Tibial nerve (tissue), 4 donors: ENCODE data around the gene NHLRC2. TPM values are rescaled to one million over a fixed set of nuclear protein-coding genes. Genes with fewer than 3 reads are reported as not detected.

Experiments used
- DNase-seq, 2 donors: peaks; one replicate each; pipeline ENCODE4 v3.0.0-alpha.2; 2019; ENCODE audit warnings: low spot score in 2 of 2
- H3K27ac ChIP-seq, 4 donors: fragments of 200-600 bp; sonication (generic) in 3 of 4; one replicate each; pipeline ENCODE4 v1.5.1; 2017 to 2019; ENCODE audit warnings: mild to moderate bottlenecking in 1 of 4
- H3K27me3 ChIP-seq, 2 donors: fragments of 200-600 bp; sonication (generic) in 1 of 2; one replicate each; pipeline versions ENCODE4 v1.5.1 to v1.6.0; 2017 to 2019
- H3K36me3 ChIP-seq, 3 donors: fragments of 200-600 bp; sonication (generic); one replicate each; pipeline ENCODE4 v1.5.1; 2018 to 2019
- H3K4me1 ChIP-seq, 4 donors: fragments of 200-600 bp; sonication (generic) in 3 of 4; one replicate each; pipeline ENCODE4 v1.5.1; 2017 to 2019
- H3K4me3 ChIP-seq, 4 donors: fragments of 200-600 bp; sonication (generic) in 3 of 4; one replicate each; pipeline ENCODE4 v1.5.1; 2017 to 2019; ENCODE audit warnings: mild to moderate bottlenecking in 1 of 4, moderate library complexity in 1 of 4
- H3K9me3 ChIP-seq, 4 donors: fragments of 200-600 bp; sonication (generic) in 3 of 4; one replicate each; pipeline ENCODE4 v1.5.1; 2017 to 2019
- CTCF ChIP-seq, 5 experiments: fragments of 200-600 bp in 3 of 5; fragments of 450-650 bp in 2 of 5; sonication (generic) in 3 of 5; IDR thresholded peaks; one replicate each; pipeline ENCODE4 v1.5.1; 2016 to 2019; ENCODE audit warnings: antibody characterized with exemption in 5 of 5, mild to moderate bottlenecking in 3 of 5, moderate library complexity in 2 of 5
- EP300 ChIP-seq, 2 donors: sonication (generic); formaldehyde crosslinking; IDR thresholded peaks; one replicate each; pipeline ENCODE4 v1.6.1; 2017; ENCODE audit warnings: antibody characterized with exemption in 2 of 2, mild to moderate bottlenecking in 1 of 2
- POLR2A ChIP-seq, 2 donors: fragments of 450-650 bp; IDR thresholded peaks; one replicate each; pipeline ENCODE4 v1.6.1; 2017; ENCODE audit warnings: antibody characterized with exemption in 2 of 2, mild to moderate bottlenecking in 2 of 2, moderate library complexity in 2 of 2
- WGBS, 2 donors: methylation state at CpG; one replicate each; pipeline ENCODE4 v1.1.5; 2018; 5-methylcytosine and 5-hydroxymethylcytosine counted together
- total RNA-seq, 4 donors: library from RNA; depleted of rRNA; stranded (reverse); fragments of >200 nt; gene quantifications; one replicate each; pipeline ENCODE4 v1.1.0, GENCODE V29; 2016

Gene NHLRC2
- total RNA-seq, 4 donors from 2014 or later: 42.9 to 100 (median 50.6) TPM

GRCh38 chr10:113853578-113854012, 866 bp upstream of the NHLRC2 start:
- DNase-seq: peak in 1 of 2 donors; percentile 7
- peak overlapping the region; percentile 59 to 93 (median 86) for H3K27ac ChIP-seq
- H3K4me1 ChIP-seq: peaks cover 0 to 64% (median 32%) of the 10 kb centered on the region in 4 donors
- TF ChIP-seq CTCF (IDR thresholded peaks at IDR 0.05): no peak
- TF ChIP-seq EP300 (IDR thresholded peaks at IDR 0.05): no peak
- H3K4me3 ChIP-seq: peak overlapping the region; percentile 51 to 92 (median 82)
- H3K27me3 ChIP-seq: no peaks in the 10 kb centered on the region
- WGBS, 2 donors: 30 to 32% methylated on average over 10 of the region's 10 CpGs
- peaks cover 0 to 9% (median 0%) of the 10 kb centered on the region in 3 donors for H3K36me3 ChIP-seq
- H3K9me3 ChIP-seq: no peaks in the 10 kb centered on the region

DNA sequence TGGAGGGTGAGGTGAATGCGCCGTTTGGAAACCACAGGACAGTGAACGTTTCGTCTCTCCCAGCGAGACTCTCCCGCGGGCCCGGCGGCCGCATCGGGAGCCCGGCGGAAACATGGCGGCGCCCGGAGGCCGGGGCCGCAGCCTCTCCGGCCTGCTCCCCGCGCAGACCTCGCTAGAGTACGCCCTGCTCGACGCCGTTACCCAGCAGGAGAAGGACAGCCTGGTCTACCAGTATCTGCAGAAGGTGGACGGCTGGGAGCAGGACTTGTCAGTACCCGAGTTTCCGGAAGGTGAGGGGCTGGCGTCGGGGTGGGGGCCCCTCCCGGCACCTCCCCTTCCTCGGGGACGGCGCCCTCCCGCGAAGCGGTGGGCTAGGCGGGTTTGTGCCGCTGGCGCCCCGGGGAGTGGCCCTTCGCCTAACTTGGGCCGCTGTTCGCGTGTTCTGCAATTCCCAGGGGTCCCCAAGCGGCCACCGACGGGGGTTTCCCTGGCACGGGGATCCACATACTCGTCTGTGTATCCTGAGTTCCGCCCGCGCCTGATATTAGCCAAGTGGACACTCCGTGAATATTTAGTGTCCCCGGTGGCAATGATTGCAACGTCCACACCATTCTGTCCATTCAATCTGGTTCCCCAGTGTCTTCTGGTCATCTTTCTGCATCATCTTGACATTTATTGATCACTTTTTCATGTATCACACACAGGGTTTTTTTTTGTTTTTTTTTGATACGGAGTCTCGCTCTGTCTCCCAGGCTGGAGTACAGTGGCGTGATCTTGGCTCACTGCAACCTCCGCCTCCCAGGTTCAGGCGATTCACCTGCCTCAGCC, 514 bp downstream of the NHLRC2 start:
- peak; percentile 36 to 39 for DNase-seq
- 2 to 3% methylated on average over 32 to 53 of the region's 62 CpGs for WGBS, 2 donors

DNA sequence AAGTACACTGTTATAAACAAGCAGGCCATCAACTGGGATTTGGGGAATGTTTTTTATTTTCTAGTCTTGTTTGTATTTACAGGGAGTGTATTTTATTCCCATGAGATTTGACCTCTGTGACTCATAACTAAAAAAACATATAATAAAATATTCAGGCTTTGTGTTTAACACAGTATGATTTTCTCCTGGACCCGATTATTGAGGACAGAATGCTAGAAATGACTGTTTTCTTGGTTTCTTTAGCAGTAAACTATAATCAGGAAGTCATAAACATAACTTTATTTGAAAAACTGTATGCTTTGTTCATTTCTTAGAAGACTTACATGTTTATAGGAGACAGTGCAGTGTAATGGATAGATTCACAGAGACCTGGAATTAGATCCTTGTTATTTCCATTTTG, 2.1 kb downstream of the NHLRC2 start:
- no peak for TF ChIP-seq CTCF (IDR thresholded peaks at IDR 0.05)
- no peak for TF ChIP-seq POLR2A (IDR thresholded peaks at IDR 0.05)
- TF ChIP-seq EP300 (IDR thresholded peaks at IDR 0.05): no peak
- Histone ChIP-seq H3K36me3 (peaks cover 0 to 30% (median 8%) of the 10 kb centered on the region in 3 donors), H3K9me3 (peaks cover 0 to 3% (median 0%) of the 10 kb centered on the region in 4 donors), H3K27me3 (no peaks in the 10 kb centered on the region), H3K27ac (peak overlapping the region in 1 of 4 donors; percentile 22), H3K4me1 (peaks cover 0 to 63% (median 29%) of the 10 kb centered on the region in 4 donors), H3K4me3 (peak overlapping the region in 2 of 4 donors; percentile 85 to 92)
- DNase-seq: no peak
- 20 to 25% methylated on average over 1 of the region's 1 CpG for WGBS, 2 donors

More for the DNA sequence above, 514 bp downstream of the NHLRC2 start:
- TF ChIP-seq POLR2A (IDR thresholded peaks at IDR 0.05) (peak in 1 of 2 donors; percentile 9), EP300 (IDR thresholded peaks at IDR 0.05) (peak in 1 of 2 donors; percentile 6), CTCF (IDR thresholded peaks at IDR 0.05) (peak in 2 of 5 experiments; percentile 30 to 34)
- H3K4me3 ChIP-seq: peak overlapping the region; percentile 51 to 92 (median 82)
- no peaks in the 10 kb centered on the region for H3K27me3 ChIP-seq
- H3K36me3 ChIP-seq: peaks cover 0 to 14% (median 0%) of the 10 kb centered on the region in 3 donors
- no peaks in the 10 kb centered on the region for H3K9me3 ChIP-seq
- H3K4me1 ChIP-seq: peaks cover 0 to 70% (median 32%) of the 10 kb centered on the region in 4 donors
- H3K27ac ChIP-seq: peak overlapping the region; percentile 59 to 93 (median 86)

- Histone ChIP-seq H3K36me3 (peaks cover 0 to 36% (median 8%) of the 10 kb centered on the region in 3 donors), H3K4me3 (no peak overlapping the region), H3K27me3 (no peaks in the 10 kb centered on the region), H3K9me3 (peaks cover 0 to 3% (median 0%) of the 10 kb centered on the region in 4 donors), H3K4me1 (peaks cover 0 to 56% (median 29%) of the 10 kb centered on the region in 4 donors), H3K27ac (no peak overlapping the region)
- no peak for DNase-seq
- TF ChIP-seq POLR2A (IDR thresholded peaks at IDR 0.05) (no peak), CTCF (IDR thresholded peaks at IDR 0.05) (no peak), EP300 (IDR thresholded peaks at IDR 0.05) (no peak)
These were observed 2.7 kb downstream of the NHLRC2 start for GRCh38 chr10:113857210-113857609.

DNA sequence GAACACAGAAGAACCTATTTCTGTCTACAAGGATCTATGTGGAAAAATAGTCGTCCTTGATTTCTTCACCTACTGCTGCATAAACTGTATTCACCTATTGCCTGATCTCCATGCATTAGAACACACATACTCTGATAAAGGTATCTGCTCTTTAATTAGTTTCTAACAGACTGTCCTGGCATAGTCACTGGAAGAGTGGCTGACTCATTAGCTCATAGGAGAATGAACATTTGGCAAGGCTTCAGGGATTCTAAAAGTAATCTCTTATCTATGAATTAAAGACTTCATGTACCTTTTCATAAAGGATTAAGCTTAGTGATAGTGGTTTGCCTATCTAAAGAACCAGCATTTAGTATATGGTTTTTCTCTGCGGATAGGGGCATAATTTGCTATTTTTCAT, 4.1 kb downstream of the NHLRC2 start:
- DNase-seq: no peak
- H3K27ac ChIP-seq: no peak overlapping the region
- 89 to 91% methylated on average over 2 of the region's 2 CpGs for WGBS, 2 donors
- peaks cover 0 to 43% (median 23%) of the 10 kb centered on the region in 4 donors for H3K4me1 ChIP-seq
- peaks cover 0 to 3% (median 0%) of the 10 kb centered on the region in 4 donors for H3K9me3 ChIP-seq
- H3K27me3 ChIP-seq: no peaks in the 10 kb centered on the region
- H3K36me3 ChIP-seq: peaks cover 0 to 43% (median 8%) of the 10 kb centered on the region in 3 donors
- no peak overlapping the region for H3K4me3 ChIP-seq
- TF ChIP-seq POLR2A (IDR thresholded peaks at IDR 0.05) (no peak), CTCF (IDR thresholded peaks at IDR 0.05) (no peak), EP300 (IDR thresholded peaks at IDR 0.05) (no peak)
